Right atrium auricular region (tissue), 2 donors: ENCODE measurements around the gene SNAP29. TPM values are rescaled to one million over a fixed set of nuclear protein-coding genes. Genes with fewer than 3 reads are reported as not detected.
"Not testable (repeated sequence)": the region's sequence is repeated elsewhere in the genome, so short reads cannot be mapped to it uniquely, and the experiment has no call there.

Experiments used
- DNase-seq: peaks from one replicate; pipeline ENCODE4 v3.0.0-alpha.2; 2019; ENCODE audit warnings: low spot score
- H3K27ac ChIP-seq, 2 donors: fragments of 200-600 bp; sonication (generic); 1 replicate in 1 of 2; 2 replicates in 1 of 2; pipeline ENCODE4 v1.5.1; 2016 to 2019
- H3K27me3 ChIP-seq, 2 donors: fragments of 200-600 bp; sonication (generic); one replicate each; pipeline versions ENCODE4 v1.5.1 to v1.6.0; 2017 to 2019
- H3K36me3 ChIP-seq: fragments of 200-600 bp; sonication (generic); one replicate; pipeline ENCODE4 v1.5.1; 2016
- H3K4me1 ChIP-seq, 2 donors: fragments of 200-600 bp; sonication (generic); one replicate each; pipeline versions ENCODE4 v1.5.1 to v1.6.0; 2017 to 2019
- H3K4me3 ChIP-seq, 2 donors: fragments of 200-600 bp; sonication (generic); 1 replicate in 1 of 2; 2 replicates in 1 of 2; pipeline ENCODE4 v1.5.1; 2017 to 2019; ENCODE audit warnings: mild to moderate bottlenecking in 1 of 2, moderate library complexity in 1 of 2
- H3K9me3 ChIP-seq, 2 donors: fragments of 200-600 bp; sonication (generic); one replicate each; pipeline ENCODE4 v1.5.1; 2019
- total RNA-seq, 2 donors: library from RNA; depleted of rRNA; stranded (reverse); fragments of >200 nt; gene quantifications; one replicate each; pipeline ENCODE4 v1.1.0, GENCODE V29; 2016
- TF ChIP-seq, protein P1 (sequence below), 2 donors: fragments of 200-600 bp; sonication (generic); IDR thresholded peaks; one replicate each; pipeline ENCODE4 v1.5.1; 2019; ENCODE audit warnings: antibody characterized with exemption in 2 of 2

Gene SNAP29
- total RNA-seq, 2 donors from 2014 or later, result 20.8 to 26.0 TPM

DNA sequence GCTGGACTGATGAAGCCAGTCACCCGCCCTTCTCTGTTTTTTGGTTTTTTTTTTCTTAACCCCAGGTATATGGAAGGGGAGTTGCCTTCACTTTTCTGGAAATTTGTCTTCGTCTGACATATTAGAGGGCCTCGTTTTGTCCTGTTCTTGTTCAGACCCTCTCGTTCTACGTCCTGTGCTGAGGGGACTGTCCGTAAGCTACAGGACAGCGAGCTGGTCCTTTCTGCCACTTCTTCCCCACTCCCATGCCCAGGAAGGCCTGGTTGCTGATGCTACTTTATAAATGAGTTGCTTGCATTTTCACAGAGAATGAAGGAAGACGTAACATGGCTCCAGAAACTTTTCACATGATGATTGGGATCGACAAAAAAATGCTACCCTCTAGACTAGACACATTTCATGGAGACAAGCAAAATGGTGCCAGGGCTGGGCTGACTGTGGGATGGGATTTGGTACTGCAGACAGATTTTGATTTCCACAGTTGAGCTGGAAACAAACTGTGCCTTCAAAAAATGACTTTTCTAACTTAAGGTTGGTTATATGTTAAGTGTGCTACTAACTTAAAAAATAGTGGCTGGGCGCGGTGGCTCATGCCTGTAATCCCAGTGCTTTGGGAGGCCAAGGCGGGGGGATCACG is 31.2 kb downstream of the SNAP29 start:
- Histone ChIP-seq H3K4me1 (peaks cover 0 to 13% of the 10 kb centered on the region in 2 donors), H3K27me3 (no peaks in the 10 kb centered on the region), H3K9me3 (no peaks in the 10 kb centered on the region), H3K36me3 (peaks cover 32% of the 10 kb centered on the region), H3K27ac (no peak overlapping the region), H3K4me3 (no peak overlapping the region)
- TF ChIP-seq, protein P1, sequence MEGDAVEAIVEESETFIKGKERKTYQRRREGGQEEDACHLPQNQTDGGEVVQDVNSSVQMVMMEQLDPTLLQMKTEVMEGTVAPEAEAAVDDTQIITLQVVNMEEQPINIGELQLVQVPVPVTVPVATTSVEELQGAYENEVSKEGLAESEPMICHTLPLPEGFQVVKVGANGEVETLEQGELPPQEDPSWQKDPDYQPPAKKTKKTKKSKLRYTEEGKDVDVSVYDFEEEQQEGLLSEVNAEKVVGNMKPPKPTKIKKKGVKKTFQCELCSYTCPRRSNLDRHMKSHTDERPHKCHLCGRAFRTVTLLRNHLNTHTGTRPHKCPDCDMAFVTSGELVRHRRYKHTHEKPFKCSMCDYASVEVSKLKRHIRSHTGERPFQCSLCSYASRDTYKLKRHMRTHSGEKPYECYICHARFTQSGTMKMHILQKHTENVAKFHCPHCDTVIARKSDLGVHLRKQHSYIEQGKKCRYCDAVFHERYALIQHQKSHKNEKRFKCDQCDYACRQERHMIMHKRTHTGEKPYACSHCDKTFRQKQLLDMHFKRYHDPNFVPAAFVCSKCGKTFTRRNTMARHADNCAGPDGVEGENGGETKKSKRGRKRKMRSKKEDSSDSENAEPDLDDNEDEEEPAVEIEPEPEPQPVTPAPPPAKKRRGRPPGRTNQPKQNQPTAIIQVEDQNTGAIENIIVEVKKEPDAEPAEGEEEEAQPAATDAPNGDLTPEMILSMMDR (IDR thresholded peaks at IDR 0.05), result no peak
- no peak for DNase-seq

GRCh38 chr22:20890975-20891374 is 32.2 kb downstream of the SNAP29 start:
- TF ChIP-seq, protein P1 (IDR thresholded peaks at IDR 0.05), result no peak
- H3K4me3 ChIP-seq, result no peak overlapping the region
- no peak overlapping the region for H3K27ac ChIP-seq
- no peaks in the 10 kb centered on the region for H3K9me3 ChIP-seq
- DNase-seq, result no peak
- peaks cover 32% of the 10 kb centered on the region for H3K36me3 ChIP-seq
- H3K4me1 ChIP-seq, result peaks cover 0 to 3% of the 10 kb centered on the region in 2 donors
- H3K27me3 ChIP-seq, result no peaks in the 10 kb centered on the region

- H3K27me3 ChIP-seq, H3K9me3 ChIP-seq, H3K4me1 ChIP-seq, H3K4me3 ChIP-seq, H3K36me3 ChIP-seq, DNase-seq, H3K27ac ChIP-seq: not testable (repeated sequence)
Observed at GRCh38 chr22:20897737-20898136, 38.9 kb downstream of the SNAP29 start.

DNA sequence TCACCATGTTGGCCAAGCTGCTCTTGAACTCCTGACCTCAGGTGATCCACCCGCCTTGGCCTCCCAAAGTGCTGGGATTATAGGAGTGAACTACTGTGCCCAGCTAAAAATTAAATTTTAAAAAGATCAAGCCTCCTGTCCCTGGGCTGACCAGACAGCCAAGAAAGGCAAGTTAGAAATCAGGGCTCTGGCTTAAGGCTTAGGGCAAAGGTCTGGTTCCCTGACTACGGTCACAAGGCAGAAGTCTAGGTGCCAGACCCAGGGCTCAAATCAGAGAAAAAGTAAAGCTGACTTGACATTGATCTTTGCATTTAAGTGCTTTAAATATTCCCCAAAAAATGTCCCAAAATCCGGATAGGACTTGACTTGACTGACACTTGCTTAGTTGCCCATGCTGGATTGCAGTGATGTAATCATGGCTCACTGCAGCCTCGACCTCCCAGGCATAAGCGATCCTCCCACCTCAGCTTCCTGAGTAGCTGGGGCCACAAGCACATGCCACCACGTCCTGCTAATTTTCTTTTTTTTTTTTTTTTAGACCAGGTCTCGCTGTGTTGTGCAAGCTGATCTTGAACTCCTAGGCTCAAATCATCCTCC is 41.1 kb downstream of the SNAP29 start:
- Histone ChIP-seq H3K36me3 (no peaks in the 10 kb centered on the region), H3K27me3 (no peaks in the 10 kb centered on the region), H3K9me3 (no peaks in the 10 kb centered on the region), H3K4me1 (no peaks in the 10 kb centered on the region), H3K27ac (no peak overlapping the region), H3K4me3 (no peak overlapping the region)
- DNase-seq, result no peak
- TF ChIP-seq, protein P1 (IDR thresholded peaks at IDR 0.05), result no peak

- not testable (repeated sequence) for H3K9me3 ChIP-seq, H3K27me3 ChIP-seq, H3K4me1 ChIP-seq, DNase-seq, H3K27ac ChIP-seq, H3K4me3 ChIP-seq, H3K36me3 ChIP-seq
Observed at GRCh38 chr22:20901093-20902033, 42.6 kb downstream of the SNAP29 start.

- H3K4me1 ChIP-seq, result no peaks in the 10 kb centered on the region
- DNase-seq, result no peak
- TF ChIP-seq, protein P1 (IDR thresholded peaks at IDR 0.05), result no peak
- H3K36me3 ChIP-seq, result no peaks in the 10 kb centered on the region
- H3K27ac ChIP-seq, result no peak overlapping the region
- H3K4me3 ChIP-seq, result no peak overlapping the region
- no peaks in the 10 kb centered on the region for H3K27me3 ChIP-seq
- H3K9me3 ChIP-seq, result no peaks in the 10 kb centered on the region
Observed at GRCh38 chr22:20903093-20903492, 44.3 kb downstream of the SNAP29 start.
